ENCODE data around the gene HSPB6.

Gene HSPB6

GRCh38 chr19:35764432-35765315, 7.8 kb upstream of the HSPB6 start:
- no peak for DNase-seq

GRCh38 chr19:35760711-35761349, 4.0 kb upstream of the HSPB6 start:
- DNase-seq, result no peak

GRCh38 chr19:35759697-35760096, 2.9 kb upstream of the HSPB6 start:
- DNase-seq, result no peak

- peak; percentile 100 for DNase-seq
Measured at GRCh38 chr19:35757749-35758608, 1.1 kb upstream of the HSPB6 start, which contains the start of gene PROSER3. Gene PROSER3 (plus strand): TSS chr19:35758176. CDS start chr19:35758216, 40 bp downstream.

GRCh38 chr19:35757231-35757748, 461 bp upstream of the HSPB6 start:
- DNase-seq, result peak; percentile 65

- peak; percentile 68 for DNase-seq
Measured at GRCh38 chr19:35755550-35756376, 1.1 kb downstream of the HSPB6 start.

GRCh38 chr19:35755131-35755549, 1.7 kb downstream of the HSPB6 start:
- DNase-seq, result no peak

- no peak for DNase-seq
Measured at GRCh38 chr19:35754370-35755130, 2.3 kb downstream of the HSPB6 start.

- no peak for DNase-seq
Measured at GRCh38 chr19:35753634-35754369, 3.0 kb downstream of the HSPB6 start.

- DNase-seq, result no peak
Measured at GRCh38 chr19:35752746-35753350, 4.0 kb downstream of the HSPB6 start.

- DNase-seq, result no peak
Measured at GRCh38 chr19:35751839-35752745, 4.7 kb downstream of the HSPB6 start.

- DNase-seq, result no peak
Measured at GRCh38 chr19:35750167-35750566, 6.7 kb downstream of the HSPB6 start.

- DNase-seq, result peak; percentile 100
Measured at GRCh38 chr19:35748106-35749020, 8.5 kb downstream of the HSPB6 start, which contains the start of gene LIN37. Gene LIN37 (plus strand): TSS chr19:35748576. CDS start chr19:35748725, 149 bp downstream.

- DNase-seq, result no peak
Measured at GRCh38 chr19:35746531-35746930, 10.3 kb downstream of the HSPB6 start.

- no peak for DNase-seq
Measured at GRCh38 chr19:35746087-35746462, 10.8 kb downstream of the HSPB6 start.

GRCh38 chr19:35745328-35746086, 11.3 kb downstream of the HSPB6 start, which contains the start of the genes PSENEN and U2AF1L4:
Gene PSENEN (plus strand): TSS chr19:35745651. CDS start chr19:35745931, 280 bp downstream.
Gene U2AF1L4 (minus strand): TSS chr19:35745418. CDS start chr19:35745391, 27 bp downstream.
- DNase-seq, result peak; percentile 100
